HepG2 (cell line): ENCODE data around the gene NOPCHAP1. TPM values are rescaled to one million over a fixed set of nuclear protein-coding genes. Genes with fewer than 3 reads are reported as not detected.

Source experiments
- ATAD3A ChIP-seq: sonication (generic); formaldehyde crosslinking; IDR thresholded peaks from 2 replicates; pipeline ENCODE4 v1.4.0; 2020; ENCODE audit warnings: missing genetic modification reagents
- BCL6 ChIP-seq: IDR thresholded peaks from 2 replicates; pipeline ENCODE4 v1.6.1; 2016; ENCODE audit warnings: missing genetic modification reagents, missing compliant biosample characterization
- CC2D1A ChIP-seq: sonication (generic); formaldehyde crosslinking; IDR thresholded peaks from 2 replicates; pipeline ENCODE4 v1.8.1; 2023; ENCODE audit warnings: mild to moderate bottlenecking, missing genetic modification reagents
- GLI4 ChIP-seq: sonication (generic); formaldehyde crosslinking; IDR thresholded peaks from 2 replicates; pipeline ENCODE4 v1.5.1; 2020; ENCODE audit warnings: missing genetic modification reagents, mild to moderate bottlenecking, moderate library complexity, borderline replicate concordance
- HNRNPLL ChIP-seq: fragments of 200-400 bp; formaldehyde crosslinking; IDR thresholded peaks from 2 replicates; pipeline ENCODE4 v1.6.1; 2017; ENCODE audit warnings: mild to moderate bottlenecking, low read depth, low read length; ENCODE audit not compliant: poor library complexity, severe bottlenecking
- IKZF4 ChIP-seq: sonication (generic); formaldehyde crosslinking; IDR thresholded peaks from 2 replicates; pipeline ENCODE4 v1.5.1; 2020; ENCODE audit warnings: borderline replicate concordance, mild to moderate bottlenecking, low read depth, missing genetic modification reagents; ENCODE audit errors: not compliant biosample characterization
- MAX ChIP-seq: IDR thresholded peaks from 2 replicates; pipeline ENCODE4 v1.6.1; 2012; ENCODE audit warnings: inconsistent platforms
- NFKB2 ChIP-seq: sonication (generic); formaldehyde crosslinking; IDR thresholded peaks from 2 replicates; pipeline ENCODE4 v1.4.0; 2020; ENCODE audit warnings: missing genetic modification reagents, borderline replicate concordance
- NONO ChIP-seq, 2 experiments: fragments of 450-650 bp in 1 of 2; sonication (generic) in 1 of 2; formaldehyde crosslinking in 1 of 2; IDR thresholded peaks in 1 of 2; conservative IDR thresholded peaks in 1 of 2; 2 replicates each; pipeline versions ENCODE4 v1.6.1 to v1.8.0; 2017 to 2022; ENCODE audit warnings: mild to moderate bottlenecking in 1 of 2, missing genetic modification reagents in 1 of 2, moderate library complexity in 1 of 2
- POLR2AphosphoS5 ChIP-seq: IDR thresholded peaks from 2 replicates; pipeline ENCODE4 v1.6.1; 2012; ENCODE audit warnings: low read depth, low read length
- RELA ChIP-seq: sonication (generic); formaldehyde crosslinking; IDR thresholded peaks from 2 replicates; pipeline ENCODE4 v1.4.0; 2020; ENCODE audit warnings: missing genetic modification reagents
- REPIN1 ChIP-seq: sonication (generic); formaldehyde crosslinking; IDR thresholded peaks from 2 replicates; pipeline ENCODE4 v1.8.0; 2022; ENCODE audit warnings: missing genetic modification reagents, low read depth, mild to moderate bottlenecking, borderline replicate concordance
- SAP130 ChIP-seq: IDR thresholded peaks from 2 replicates; pipeline ENCODE4 v1.6.1; 2016; ENCODE audit warnings: low read depth
- SIN3A ChIP-seq: IDR thresholded peaks from 2 replicates; pipeline ENCODE4 v1.6.1; 2011; ENCODE audit warnings: low read depth, mild to moderate bottlenecking, control low read depth, low read length, borderline replicate concordance
- TAF1 ChIP-seq: sonication (generic); formaldehyde crosslinking; IDR thresholded peaks from 2 replicates; pipeline ENCODE4 v1.4.0; 2020; ENCODE audit warnings: missing genetic modification reagents
- TOPORS ChIP-seq: sonication (generic); formaldehyde crosslinking; IDR thresholded peaks from 2 replicates; pipeline ENCODE4 v1.8.0; 2023; ENCODE audit warnings: mild to moderate bottlenecking, missing genetic modification reagents
- U2AF2 ChIP-seq: fragments of 200-400 bp; formaldehyde crosslinking; IDR thresholded peaks from 2 replicates; pipeline ENCODE4 v1.6.1; 2017; ENCODE audit warnings: low read depth, mild to moderate bottlenecking, low read length
- XRCC5 ChIP-seq: fragments of 200-400 bp; formaldehyde crosslinking; optimal IDR thresholded peaks from 2 replicates; pipeline ENCODE3; 2017; ENCODE audit warnings: mild to moderate bottlenecking, low read length
- ZFP36 ChIP-seq: fragments of 150-350 bp; IDR thresholded peaks from 2 replicates; pipeline ENCODE4 v1.6.1; 2018; ENCODE audit warnings: borderline replicate concordance, low read length, low read depth; ENCODE audit not compliant: partially characterized antibody
- ZFP41 ChIP-seq: sonication (generic); formaldehyde crosslinking; IDR thresholded peaks from 2 replicates; pipeline ENCODE4 v1.4.0; 2020; ENCODE audit warnings: mild to moderate bottlenecking, missing genetic modification reagents, borderline replicate concordance
- ZFP62 ChIP-seq: sonication (generic); formaldehyde crosslinking; IDR thresholded peaks from 2 replicates; pipeline ENCODE4 v1.4.0; 2020; ENCODE audit warnings: missing genetic modification reagents
- ZNF180 ChIP-seq: sonication (generic); formaldehyde crosslinking; IDR thresholded peaks from 2 replicates; pipeline ENCODE4 v1.4.0; 2020; ENCODE audit warnings: low read depth, missing genetic modification reagents, borderline replicate concordance
- ZNF256 ChIP-seq: sonication (generic); formaldehyde crosslinking; conservative IDR thresholded peaks from 2 replicates; pipeline ENCODE4 v1.4.0; 2020; ENCODE audit warnings: missing genetic modification reagents
- ZNF547 ChIP-seq: sonication (generic); formaldehyde crosslinking; IDR thresholded peaks from 2 replicates; pipeline ENCODE4 v1.5.1; 2020; ENCODE audit warnings: mild to moderate bottlenecking, missing genetic modification reagents
- ZNF572 ChIP-seq: sonication (generic); formaldehyde crosslinking; IDR thresholded peaks from 2 replicates; pipeline ENCODE4 v1.5.1; 2020; ENCODE audit warnings: mild to moderate bottlenecking, missing genetic modification reagents
- ZNF607 ChIP-seq: sonication (generic); formaldehyde crosslinking; IDR thresholded peaks from 2 replicates; pipeline ENCODE4 v1.5.1; 2020; ENCODE audit warnings: missing genetic modification reagents, mild to moderate bottlenecking, borderline replicate concordance
- ZNF746 ChIP-seq: sonication (generic); formaldehyde crosslinking; IDR thresholded peaks from 2 replicates; pipeline ENCODE4 v1.8.0; 2022; ENCODE audit warnings: mild to moderate bottlenecking, missing genetic modification reagents
- ZNF781 ChIP-seq: sonication (generic); formaldehyde crosslinking; IDR thresholded peaks from 2 replicates; pipeline ENCODE4 v1.5.1; 2020; ENCODE audit warnings: borderline replicate concordance, mild to moderate bottlenecking, missing genetic modification reagents; ENCODE audit errors: not compliant biosample characterization
- ZSCAN25 ChIP-seq: sonication (generic); formaldehyde crosslinking; IDR thresholded peaks from 2 replicates; pipeline ENCODE4 v1.8.0; 2022; ENCODE audit warnings: mild to moderate bottlenecking, missing genetic modification reagents
- polyA plus RNA-seq, 8 experiments: library from polyadenylated mRNA; depleted of rRNA in 3 of 8; stranded (reverse) in 7 of 8; unstranded in 1 of 8; fragments of >200 nt; fragmentation: Illumina TruSeq in 4 of 8; extraction: Trizol in 4 of 8; gene quantifications; 2 replicates each; pipeline versions ENCODE4 v1.2.1 to v1.2.3, GENCODE V29; 2011 to 2016; ENCODE audit warnings: low read depth in 4 of 8, missing spikeins in 1 of 8, mixed read lengths in 1 of 8; ENCODE audit not compliant: insufficient read depth in 1 of 8
- total RNA-seq, 5 experiments: library from RNA; depleted of rRNA; stranded (reverse); fragments of >200 nt; fragmentation: Illumina TruSeq; extraction: Trizol; gene quantifications; 2 replicates each; pipeline ENCODE4 v1.2.3, GENCODE V29; 2016; ENCODE audit warnings: low read depth in 1 of 5
- TF ChIP-seq, protein P1 (sequence below): sonication (generic); formaldehyde crosslinking; IDR thresholded peaks from 2 replicates; pipeline ENCODE4 v1.8.0; 2023; ENCODE audit warnings: mild to moderate bottlenecking, missing genetic modification reagents

The NOPCHAP1 gene
- total and polyA plus RNA-seq, 2 of the 13 experiments (the other 11 are each of a cell fraction or from before 2014, with no cell fraction given), result 5.7 to 38.1 TPM

DNA sequence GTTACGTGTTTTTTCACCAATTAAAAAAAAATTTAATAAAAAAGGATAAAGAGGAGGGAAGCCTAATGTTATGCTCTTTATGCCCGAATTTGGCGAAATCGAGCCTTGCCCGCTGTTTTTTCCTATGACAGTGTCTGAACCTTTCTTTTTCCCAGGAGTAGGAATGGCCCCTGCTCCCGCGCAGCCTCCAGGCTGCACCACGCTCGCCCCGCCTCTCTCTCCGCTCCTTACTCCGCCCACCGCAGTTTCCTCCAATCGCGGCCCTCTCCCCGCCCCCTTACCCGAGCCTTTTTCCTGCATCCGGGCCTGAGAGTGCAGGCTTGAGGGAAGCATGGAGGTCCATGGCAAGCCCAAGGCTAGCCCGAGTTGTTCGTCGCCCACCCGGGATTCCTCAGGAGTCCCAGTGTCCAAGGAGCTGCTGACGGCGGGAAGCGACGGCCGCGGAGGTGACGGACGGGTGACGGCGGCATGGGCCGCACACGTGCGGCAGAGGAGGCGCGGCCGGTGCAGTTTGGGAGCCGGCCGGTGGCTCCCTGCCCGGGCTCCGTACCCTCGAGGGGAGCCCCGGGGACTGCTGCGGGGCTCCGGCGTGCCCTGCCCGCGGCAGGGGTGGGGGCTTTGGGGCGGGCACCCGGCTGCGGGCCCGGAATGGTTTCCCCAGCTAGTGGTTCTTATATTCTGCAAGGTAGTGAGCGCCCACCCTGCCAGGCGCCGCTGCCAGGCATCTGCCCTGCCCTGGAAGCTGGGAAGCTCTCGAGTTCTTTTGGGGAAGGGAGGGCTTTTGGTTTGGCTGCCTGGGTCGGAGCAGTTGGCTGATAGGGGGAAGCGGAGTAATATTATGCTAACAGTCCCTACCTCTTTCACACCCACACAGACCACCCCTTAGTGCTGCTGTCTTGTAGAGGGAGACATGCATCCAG lies at the start of gene NOPCHAP1 (continued):
- TF ChIP-seq ZNF180 (CRISPR knock-in tag), result no peak
- 0 out of 2 replicates have a peak, but pooled peaks have one; percentile 33 for TF ChIP-seq BCL6 (CRISPR knock-in tag)
- TF ChIP-seq SAP130 (CRISPR knock-in tag), result peak; percentile 88
- no peak for TF ChIP-seq ZFP36
- 0 out of 2 replicates have a peak, but pooled peaks have one; percentile 69 for TF ChIP-seq ZNF572 (CRISPR knock-in tag)
- no peak for TF ChIP-seq ZFP41 (CRISPR knock-in tag)
- TF ChIP-seq ZNF746 (CRISPR knock-in tag), result no peak
- TF ChIP-seq POLR2AphosphoS5, result peak; percentile 94
- TF ChIP-seq ATAD3A (CRISPR knock-in tag), result no peak
- TF ChIP-seq ZNF607 (CRISPR knock-in tag), result 0 out of 2 replicates have a peak, but pooled peaks have one; percentile 63
- TF ChIP-seq HNRNPLL, result peak; percentile 91
- TF ChIP-seq NONO (IDR thresholded peaks at IDR 0.05), result no peak
- 0 out of 2 replicates have a peak, but pooled peaks have one; percentile 39 for TF ChIP-seq NONO (CRISPR knock-in tag; conservative IDR thresholded peaks at IDR 0.05)
- TF ChIP-seq ZNF781 (CRISPR knock-in tag), result no peak
- peak; percentile 77 for TF ChIP-seq MAX
- 0 out of 2 replicates have a peak, but pooled peaks have one; percentile 39 for TF ChIP-seq RELA (CRISPR knock-in tag)
- peak; percentile 55 for TF ChIP-seq XRCC5
- peak; percentile 88 for TF ChIP-seq TAF1 (CRISPR knock-in tag)
- TF ChIP-seq TOPORS (CRISPR knock-in tag), result 0 out of 2 replicates have a peak, but pooled peaks have one; percentile 53
- TF ChIP-seq ZNF256, result no peak
- no peak for TF ChIP-seq ZFP62 (CRISPR knock-in tag)
- TF ChIP-seq, protein P1, sequence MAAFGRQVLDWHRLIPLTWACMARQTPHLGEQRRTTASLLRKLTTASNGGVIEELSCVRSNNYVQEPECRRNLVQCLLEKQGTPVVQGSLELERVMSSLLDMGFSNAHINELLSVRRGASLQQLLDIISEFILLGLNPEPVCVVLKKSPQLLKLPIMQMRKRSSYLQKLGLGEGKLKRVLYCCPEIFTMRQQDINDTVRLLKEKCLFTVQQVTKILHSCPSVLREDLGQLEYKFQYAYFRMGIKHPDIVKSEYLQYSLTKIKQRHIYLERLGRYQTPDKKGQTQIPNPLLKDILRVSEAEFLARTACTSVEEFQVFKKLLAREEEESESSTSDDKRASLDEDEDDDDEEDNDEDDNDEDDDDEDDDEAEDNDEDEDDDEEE (CRISPR knock-in tag), result 0 out of 2 replicates have a peak, but pooled peaks have one; percentile 36
- TF ChIP-seq IKZF4 (CRISPR knock-in tag), result peak; percentile 66
- 0 out of 2 replicates have a peak, but pooled peaks have one; percentile 59 for TF ChIP-seq GLI4 (CRISPR knock-in tag)
- peak; percentile 49; the same call in 1 of the 2 replicates for TF ChIP-seq ZNF547 (CRISPR knock-in tag)
- peak; percentile 81; the same call in 1 of the 2 replicates for TF ChIP-seq NFKB2
- peak; percentile 27; the same call in 1 of the 2 replicates for TF ChIP-seq REPIN1 (CRISPR knock-in tag)
- peak; percentile 76; the same call in 1 of the 2 replicates for TF ChIP-seq SIN3A
- TF ChIP-seq U2AF2, result no peak
- TF ChIP-seq ZSCAN25 (CRISPR knock-in tag), result peak; percentile 31; the same call in 1 of the 2 replicates
- TF ChIP-seq CC2D1A (CRISPR knock-in tag), result no peak
